M059J (cell line): ENCODE results near the gene TRPM1. TPM values are rescaled to one million over a fixed set of nuclear protein-coding genes. Genes with fewer than 3 reads are reported as not detected.

Experiments used
- DNase-seq: peaks from one replicate; pipeline ENCODE4 v3.0.0-alpha.2; 2012; ENCODE audit warnings: low read depth
- total RNA-seq: library from RNA; depleted of rRNA; stranded (reverse); fragments of >200 nt; shearing (Covaris generic); gene quantifications from 2 replicates; pipeline ENCODE4 v1.2.3, GENCODE V29; 2014; rRNA removed

Gene TRPM1
- total RNA-seq, 1 experiment from 2014 or later = 0.02 TPM

GRCh38 chr15:30978328-30978727 is 123.2 kb downstream of the TRPM1 start:
- DNase-seq = no peak

- no peak for DNase-seq
These were observed 127.4 kb downstream of the TRPM1 start for GRCh38 chr15:30974112-30974511.

GRCh38 chr15:30973379-30973778 is 128.1 kb downstream of the TRPM1 start:
- no peak for DNase-seq

- no peak for DNase-seq
These were observed 131.8 kb downstream of the TRPM1 start for GRCh38 chr15:30969724-30970123.

- DNase-seq = no peak
These were observed 137.8 kb downstream of the TRPM1 start for GRCh38 chr15:30963681-30964080.

GRCh38 chr15:30962659-30963058 is 138.9 kb downstream of the TRPM1 start:
- no peak for DNase-seq

GRCh38 chr15:30962079-30962478 is 139.4 kb downstream of the TRPM1 start:
- DNase-seq = no peak

- DNase-seq = no peak
These were observed 143.3 kb downstream of the TRPM1 start for GRCh38 chr15:30958219-30958618.

- DNase-seq = peak; percentile 39
These were observed 145.1 kb downstream of the TRPM1 start for GRCh38 chr15:30956216-30957124.

- peak; percentile 14 for DNase-seq
These were observed 146.9 kb downstream of the TRPM1 start for GRCh38 chr15:30954674-30955073.

GRCh38 chr15:30953731-30954378 is 147.7 kb downstream of the TRPM1 start:
- DNase-seq = peak; percentile 89

GRCh38 chr15:30953183-30953582 is 148.3 kb downstream of the TRPM1 start:
- DNase-seq = no peak

Other genes with a start within 250 kb of the TRPM1 start
- 9.6 and 13.5 TPM in 2 replicates for gene FAN1, start 197.8 kb downstream of the TRPM1 start, total RNA-seq
- 12.3 and 13.6 TPM in 2 replicates for gene MTMR10, start 110.1 kb downstream of the TRPM1 start, total RNA-seq
- 7.3 and 16.8 TPM in 2 replicates for gene KLF13, start 225.1 kb upstream of the TRPM1 start, total RNA-seq